GM12865 (cell line): Measurements from ENCODE around the gene UBE2J1.
A peak's percentile ranks its signal among the peaks of the same experiment; 100 is the strongest.
"Not testable (repeated sequence)": the region's sequence is repeated elsewhere in the genome, so short reads cannot be mapped to it uniquely, and the experiment has no call there.

ENCODE experiments used
- DNase-seq: peaks from one replicate; pipeline ENCODE4 v3.0.0; 2010; ENCODE audit warnings: low read depth
- H3K4me3 ChIP-seq: 2 replicates; pipeline ENCODE4 v1.5.1; 2011; ENCODE audit warnings: mild to moderate bottlenecking, low read depth, low read length, control low read depth
- TF ChIP-seq, protein P1 (sequence below): IDR thresholded peaks from 2 replicates; pipeline ENCODE4 v1.5.1; 2011; ENCODE audit warnings: low read length, control low read depth, low read depth, inconsistent platforms; ENCODE audit not compliant: insufficient read depth; ENCODE audit errors: missing control alignments

UBE2J1 gene

DNA sequence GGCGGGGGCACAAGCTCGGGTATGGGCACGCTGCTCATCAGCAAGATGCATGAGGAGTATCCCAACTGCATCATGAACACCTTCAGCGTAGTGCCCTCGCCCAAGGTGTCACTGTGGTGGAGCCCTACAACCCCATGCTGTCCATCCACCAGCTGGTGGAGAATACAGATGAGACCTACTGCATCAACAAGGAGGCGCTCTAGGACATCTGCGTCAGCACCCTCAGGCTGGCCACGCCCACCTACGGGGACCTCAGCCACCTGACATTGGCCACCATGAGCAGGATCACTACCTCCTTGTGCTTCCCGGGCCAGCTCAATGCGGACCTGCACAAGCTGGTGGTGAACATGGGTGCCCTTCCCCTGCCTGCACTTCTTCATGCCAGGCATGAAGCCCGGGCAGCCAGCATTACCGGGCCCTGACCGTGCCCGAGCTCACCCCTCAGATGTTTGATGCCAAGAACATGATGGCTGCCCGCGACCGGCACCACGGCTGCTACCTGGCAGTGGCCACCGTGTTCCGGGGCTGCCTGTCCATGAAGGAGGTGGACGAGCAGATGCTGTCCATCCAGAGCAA lies 50.2 kb downstream of the UBE2J1 start:
- TF ChIP-seq, protein P1, sequence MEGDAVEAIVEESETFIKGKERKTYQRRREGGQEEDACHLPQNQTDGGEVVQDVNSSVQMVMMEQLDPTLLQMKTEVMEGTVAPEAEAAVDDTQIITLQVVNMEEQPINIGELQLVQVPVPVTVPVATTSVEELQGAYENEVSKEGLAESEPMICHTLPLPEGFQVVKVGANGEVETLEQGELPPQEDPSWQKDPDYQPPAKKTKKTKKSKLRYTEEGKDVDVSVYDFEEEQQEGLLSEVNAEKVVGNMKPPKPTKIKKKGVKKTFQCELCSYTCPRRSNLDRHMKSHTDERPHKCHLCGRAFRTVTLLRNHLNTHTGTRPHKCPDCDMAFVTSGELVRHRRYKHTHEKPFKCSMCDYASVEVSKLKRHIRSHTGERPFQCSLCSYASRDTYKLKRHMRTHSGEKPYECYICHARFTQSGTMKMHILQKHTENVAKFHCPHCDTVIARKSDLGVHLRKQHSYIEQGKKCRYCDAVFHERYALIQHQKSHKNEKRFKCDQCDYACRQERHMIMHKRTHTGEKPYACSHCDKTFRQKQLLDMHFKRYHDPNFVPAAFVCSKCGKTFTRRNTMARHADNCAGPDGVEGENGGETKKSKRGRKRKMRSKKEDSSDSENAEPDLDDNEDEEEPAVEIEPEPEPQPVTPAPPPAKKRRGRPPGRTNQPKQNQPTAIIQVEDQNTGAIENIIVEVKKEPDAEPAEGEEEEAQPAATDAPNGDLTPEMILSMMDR: no peak
- DNase-seq: no peak
- H3K4me3 ChIP-seq: no peak overlapping the region

DNA sequence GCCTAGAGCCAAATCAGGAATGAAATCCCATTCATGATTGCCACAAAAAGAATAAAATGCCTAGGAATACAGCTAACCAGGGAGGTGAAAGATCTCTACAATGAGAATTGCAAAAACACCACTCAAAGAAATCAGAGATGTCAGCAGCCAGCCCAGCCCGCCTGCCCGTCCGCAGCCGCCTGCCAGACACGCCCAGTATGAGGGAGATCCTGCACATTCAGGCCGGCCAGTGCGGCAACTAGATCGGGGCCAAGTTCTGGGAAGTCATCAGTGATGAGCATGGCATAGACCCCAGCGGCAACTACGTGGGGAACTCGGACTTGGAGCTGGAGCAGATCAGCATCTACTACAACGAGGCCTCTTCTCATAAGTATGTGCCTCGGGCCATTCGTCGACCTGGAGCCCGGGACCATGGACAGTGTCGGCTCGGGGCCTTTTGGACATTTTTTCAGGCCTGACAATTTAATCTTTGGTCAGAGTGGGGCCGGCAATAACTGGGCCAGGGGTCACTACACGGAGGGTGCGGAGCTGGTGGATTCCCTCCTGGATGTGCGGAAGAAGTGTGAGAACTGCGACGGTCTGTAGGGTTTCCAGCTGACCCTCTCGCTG lies 50.8 kb downstream of the UBE2J1 start:
- no peak overlapping the region for H3K4me3 ChIP-seq
- no peak for DNase-seq
- TF ChIP-seq, protein P1: no peak

DNA sequence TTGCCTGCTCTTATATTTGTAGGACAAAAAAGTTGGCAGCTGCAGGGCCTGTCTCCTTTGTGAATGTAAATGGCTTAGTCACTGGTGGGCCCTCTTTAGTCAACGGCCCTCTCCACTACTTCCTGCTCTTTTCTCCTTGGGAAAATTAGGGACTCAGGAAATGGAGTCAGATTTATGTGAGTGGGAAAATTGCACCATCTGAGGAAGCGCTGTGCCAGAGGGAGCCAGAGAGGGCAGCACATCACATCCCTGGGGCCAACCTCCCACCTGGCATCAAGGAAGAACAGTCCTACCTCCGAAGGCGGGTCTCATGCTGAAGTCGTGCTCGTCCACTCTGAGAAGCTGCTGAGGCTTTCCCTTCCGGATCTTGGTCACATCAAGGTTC lies 53.1 kb downstream of the UBE2J1 start:
- TF ChIP-seq, protein P1: no peak
- no peak for DNase-seq
- no peak overlapping the region for H3K4me3 ChIP-seq

DNA sequence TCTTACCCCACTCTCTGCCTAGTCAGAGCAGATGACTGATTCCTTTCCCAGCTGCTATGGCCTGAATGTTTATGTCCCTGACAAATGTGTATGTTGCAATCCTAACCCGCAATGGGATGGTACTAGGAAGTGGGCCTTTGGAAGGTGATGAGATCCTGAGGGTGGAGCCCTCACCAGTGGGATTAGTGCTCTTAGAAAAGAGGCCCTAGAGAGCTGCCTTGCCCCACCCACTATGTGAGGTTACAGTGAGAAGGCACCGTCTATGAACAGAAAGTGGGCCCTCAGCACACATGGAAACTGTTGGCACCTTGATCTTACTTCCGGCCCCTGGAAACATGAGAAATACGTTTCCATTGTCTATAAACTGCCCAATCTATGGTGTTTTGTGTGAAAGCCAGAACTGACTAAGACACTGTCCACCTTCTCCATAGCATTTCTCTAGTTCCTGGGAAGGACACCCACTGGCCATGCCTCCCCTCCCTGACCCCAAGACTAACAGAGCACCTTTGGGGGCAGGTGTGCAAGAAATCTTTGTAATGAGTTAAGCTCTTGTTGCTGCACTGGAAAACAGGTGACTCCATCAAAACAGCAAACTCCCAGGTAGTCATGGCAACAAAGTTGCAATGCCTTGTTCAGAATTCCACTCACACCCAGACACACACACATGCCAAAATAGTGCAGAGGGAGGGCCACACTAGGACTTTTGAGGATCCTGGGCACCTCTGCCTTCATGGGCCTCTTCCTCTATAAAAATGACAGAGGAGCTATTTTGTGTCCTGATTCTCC lies 53.6 kb downstream of the UBE2J1 start:
- peak; percentile 90 for DNase-seq
- TF ChIP-seq, protein P1: no peak

DNA sequence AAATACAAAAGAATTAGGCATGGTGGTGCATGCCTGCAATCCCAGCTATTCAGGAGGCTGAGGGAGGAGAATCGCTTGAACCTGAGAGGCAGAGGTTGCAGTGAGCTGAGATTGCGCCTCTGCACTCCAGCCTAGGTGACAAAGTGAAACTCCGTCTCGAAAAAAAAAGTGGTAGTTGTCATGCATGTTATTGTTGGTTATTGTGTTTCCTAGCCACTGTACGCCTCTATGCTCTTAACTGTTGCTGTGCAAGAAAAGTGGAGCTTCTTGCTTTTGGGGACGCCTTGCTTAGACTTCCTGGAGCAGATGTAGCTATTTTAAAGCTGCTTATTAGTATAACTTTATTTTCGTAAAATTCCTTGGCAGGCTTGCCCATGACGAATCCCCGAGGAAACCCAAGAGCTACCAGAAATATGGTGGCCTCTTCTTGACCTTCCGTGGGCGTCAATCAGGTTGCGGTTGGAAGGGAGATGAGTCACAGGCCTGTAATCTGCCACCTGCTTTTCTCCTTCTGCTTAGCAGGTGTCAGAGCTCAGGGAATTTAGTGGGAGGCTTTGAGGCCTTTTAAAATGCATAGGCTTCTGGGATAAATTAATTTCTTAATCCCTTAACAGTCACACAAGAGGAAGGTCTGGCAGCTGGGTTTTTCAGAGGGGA lies 54.7 kb downstream of the UBE2J1 start:
- peak; percentile 94 for DNase-seq
- TF ChIP-seq, protein P1: no peak
- peak overlapping the region; percentile 49 for H3K4me3 ChIP-seq

More for the DNA sequence above, 53.6 kb downstream of the UBE2J1 start:
- H3K4me3 ChIP-seq: peak overlapping the region; percentile 49

DNA sequence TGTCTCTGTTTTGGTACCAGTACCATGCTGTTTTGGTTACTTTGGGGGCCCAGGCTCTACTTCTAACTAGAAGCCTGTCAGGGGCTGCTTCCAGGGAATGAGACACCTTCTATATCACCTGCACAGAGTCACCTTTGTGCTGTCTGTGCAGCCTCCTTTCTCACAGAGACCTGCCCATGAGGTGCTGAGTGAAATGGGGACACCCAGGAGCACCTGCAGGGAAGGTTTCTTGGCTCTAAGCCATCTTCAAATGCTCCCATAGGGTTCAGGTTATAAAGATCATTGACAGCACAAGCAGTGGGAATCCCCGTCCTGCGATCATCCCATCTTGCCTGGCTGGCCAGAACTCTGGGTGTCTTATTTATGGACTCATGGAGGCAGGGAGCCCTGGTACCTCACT lies 56.5 kb downstream of the UBE2J1 start:
- no peak for DNase-seq
- no peak overlapping the region for H3K4me3 ChIP-seq
- TF ChIP-seq, protein P1: no peak

DNA sequence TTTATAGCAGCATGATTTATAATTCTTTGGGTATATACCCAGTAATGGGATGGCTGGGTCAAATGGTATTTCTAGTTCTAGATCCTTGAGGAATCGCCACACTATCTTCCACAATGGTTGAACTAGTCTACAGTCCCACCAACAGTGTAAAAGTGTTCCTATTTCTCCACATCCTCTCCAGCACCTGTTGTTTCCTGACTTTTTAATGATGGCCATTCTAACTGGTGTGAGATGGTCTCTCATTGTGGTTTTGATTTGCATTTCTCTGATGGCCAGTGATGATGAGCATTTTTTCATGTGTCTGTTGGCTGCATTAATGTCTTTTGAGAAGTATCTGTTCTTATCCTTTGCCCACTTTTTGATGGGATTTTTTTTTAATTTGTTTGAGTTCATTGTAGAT lies 57.4 kb downstream of the UBE2J1 start:
- not testable (repeated sequence) for DNase-seq, H3K4me3 ChIP-seq
